Central memory CD8-positive, alpha-beta T cell (primary cell): ENCODE data around the gene PRRT1B.

Source experiments
- ATAC-seq: fragments of 150-1000 bp; cut with Tn5 transposase; replicated peaks from 2 replicates; pipeline ENCODE4 v1.10.0; 2022; ENCODE audit warnings: mild to moderate bottlenecking, moderate FRiP score, moderate number of reproducible peaks; ENCODE audit not compliant: poor library complexity, severe bottlenecking; ENCODE audit errors: extremely low read depth
- DNase-seq, 2 donors: peaks; one replicate each; pipeline ENCODE4 v3.0.0; 2021; ENCODE audit warnings: low spot score in 2 of 2
- H3K27ac Mint-ChIP-seq: one replicate; pipeline ENCODE4 v1.8.0; 2022; ENCODE audit warnings: low read depth, mild to moderate bottlenecking, moderate library complexity, mixed read lengths
- H3K27me3 Mint-ChIP-seq: one replicate; pipeline ENCODE4 v1.8.0; 2022; ENCODE audit warnings: mixed read lengths
- H3K36me3 Mint-ChIP-seq: one replicate; pipeline ENCODE4 v1.8.0; 2022; ENCODE audit warnings: mild to moderate bottlenecking, moderate library complexity, mixed read lengths; ENCODE audit not compliant: insufficient read depth
- H3K4me1 Mint-ChIP-seq: one replicate; pipeline ENCODE4 v1.8.0; 2022; ENCODE audit warnings: mixed read lengths
- H3K4me3 Mint-ChIP-seq: one replicate; pipeline ENCODE4 v1.8.0; 2022; ENCODE audit warnings: mild to moderate bottlenecking, moderate library complexity, mixed read lengths
- H3K9me3 Mint-ChIP-seq: one replicate; pipeline ENCODE4 v1.8.0; 2022; ENCODE audit warnings: mixed read lengths

PRRT1B gene

GRCh38 chr9:131603199-131603598 is 57.9 kb downstream of the PRRT1B start:
- Mint-ChIP-seq H3K36me3 (peaks cover 54% of the 10 kb centered on the region), H3K27me3 (no peaks in the 10 kb centered on the region), H3K9me3 (no peaks in the 10 kb centered on the region), H3K27ac (peak overlapping the region; percentile 8), H3K4me3 (no peak overlapping the region), H3K4me1 (peaks cover 28% of the 10 kb centered on the region)
- no peak for DNase-seq
- ATAC-seq: no peak

DNA sequence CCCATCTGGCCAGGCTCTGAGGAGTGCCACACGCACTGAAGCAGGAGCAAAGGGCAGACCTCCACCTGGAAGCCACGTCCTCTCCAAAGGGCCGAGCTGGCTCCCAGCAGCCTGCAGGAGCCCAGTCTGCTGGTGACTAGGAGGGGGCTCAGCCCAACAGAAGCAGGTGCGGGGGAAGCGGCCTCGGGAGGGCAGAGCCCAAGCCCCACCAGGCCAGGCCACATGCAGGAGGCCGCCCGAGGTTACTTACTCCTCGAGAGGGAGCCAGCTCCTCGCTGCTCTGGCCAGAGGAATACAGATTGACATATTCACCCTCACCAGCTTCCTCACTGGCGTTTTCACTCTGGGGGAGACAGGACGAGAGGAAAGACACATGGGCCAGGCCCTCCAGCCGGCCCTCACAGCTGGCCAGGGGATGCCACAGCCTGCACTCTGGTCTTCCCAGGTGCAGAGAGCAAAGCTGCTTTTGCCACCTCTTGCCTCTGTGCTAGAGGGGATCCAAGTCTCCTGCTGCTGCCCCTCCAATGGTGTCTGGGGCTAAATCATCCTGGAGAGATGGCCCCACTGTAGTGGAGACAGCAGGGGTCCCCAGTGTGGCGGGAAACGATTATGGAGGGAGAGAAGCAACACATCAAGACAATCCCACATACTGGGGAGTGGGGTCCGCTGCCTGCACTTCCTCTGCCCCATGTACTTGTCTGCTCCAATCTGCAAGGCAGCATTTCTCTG is 58.6 kb downstream of the PRRT1B start:
- Mint-ChIP-seq H3K27me3 (no peaks in the 10 kb centered on the region), H3K4me1 (peaks cover 28% of the 10 kb centered on the region), H3K27ac (no peak overlapping the region), H3K9me3 (no peaks in the 10 kb centered on the region), H3K4me3 (no peak overlapping the region), H3K36me3 (peaks cover 49% of the 10 kb centered on the region)
- DNase-seq (no peak), ATAC-seq (no peak)

DNA sequence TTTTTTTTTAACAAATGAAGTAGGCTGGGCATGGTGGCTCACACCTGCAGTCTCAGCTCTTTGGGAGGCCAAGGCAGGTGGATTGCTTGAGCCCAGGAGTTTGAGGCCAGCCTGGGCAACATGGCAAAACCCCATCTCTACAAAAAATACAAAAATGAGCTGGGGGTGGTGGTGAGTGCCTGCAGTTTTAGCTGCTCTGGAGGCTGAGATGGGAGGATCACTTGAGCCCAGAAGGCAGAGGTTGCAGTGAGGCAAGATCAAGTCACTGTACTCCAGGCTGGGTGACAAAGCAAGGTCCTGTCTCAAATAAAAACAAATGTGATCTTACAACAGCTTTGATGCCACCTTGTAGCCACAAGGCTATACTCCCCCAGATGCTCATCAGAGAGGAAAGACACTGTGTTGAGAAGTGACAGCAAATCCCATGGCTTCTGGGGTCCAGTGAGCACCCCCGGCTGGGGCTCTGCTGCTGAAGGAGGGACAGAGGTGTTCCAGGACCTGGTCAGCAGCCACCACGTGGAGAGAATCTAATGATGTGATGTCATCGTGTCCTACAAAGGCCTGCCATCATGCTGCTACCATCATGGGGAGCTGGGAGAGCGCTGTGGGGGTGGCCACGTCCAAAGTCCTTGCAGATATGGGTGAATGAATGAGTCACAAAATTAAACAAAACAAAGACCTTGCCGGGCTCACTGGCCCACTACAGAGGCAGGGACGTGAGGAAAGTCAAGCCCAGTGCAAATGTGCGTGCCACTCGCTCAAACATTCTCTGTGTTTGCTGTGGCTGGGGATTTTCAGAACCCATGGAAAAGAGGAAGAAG is 60.7 kb downstream of the PRRT1B start:
- no peak for DNase-seq
- ATAC-seq: no peak
- H3K4me1 Mint-ChIP-seq: peaks cover 28% of the 10 kb centered on the region
- no peaks in the 10 kb centered on the region for H3K27me3 Mint-ChIP-seq
- H3K36me3 Mint-ChIP-seq: peaks cover 45% of the 10 kb centered on the region
- H3K27ac Mint-ChIP-seq: peak overlapping the region; percentile 64
- no peaks in the 10 kb centered on the region for H3K9me3 Mint-ChIP-seq
- no peak overlapping the region for H3K4me3 Mint-ChIP-seq

- Mint-ChIP-seq H3K4me3 (no peak overlapping the region), H3K36me3 (peaks cover 38% of the 10 kb centered on the region), H3K27ac (no peak overlapping the region)
These were observed 61.7 kb downstream of the PRRT1B start for GRCh38 chr9:131606896-131607567.

DNA sequence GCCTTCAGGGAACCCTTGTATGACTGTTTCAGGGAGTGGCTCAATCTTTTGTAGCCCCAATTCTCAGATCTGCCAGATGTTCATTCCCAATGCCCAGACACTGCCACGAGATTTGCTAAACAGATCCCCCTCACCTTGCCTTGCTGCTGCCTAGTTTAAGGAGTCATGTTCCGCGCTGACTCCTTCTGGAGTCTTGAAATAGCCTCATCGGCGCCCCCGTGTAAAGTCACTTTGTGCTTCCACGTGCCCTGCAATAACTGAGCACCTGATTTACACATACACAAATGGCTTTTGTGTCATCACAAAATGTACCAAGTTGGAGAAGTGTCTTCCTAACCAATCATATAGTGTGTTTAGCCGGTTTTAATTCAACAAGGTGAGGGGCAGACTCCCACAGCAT is 62.3 kb downstream of the PRRT1B start:
- no peak for DNase-seq
- H3K36me3 Mint-ChIP-seq: peaks cover 38% of the 10 kb centered on the region
- H3K27me3 Mint-ChIP-seq: no peaks in the 10 kb centered on the region
- no peaks in the 10 kb centered on the region for H3K9me3 Mint-ChIP-seq
- peaks cover 19% of the 10 kb centered on the region for H3K4me1 Mint-ChIP-seq
- ATAC-seq: no peak
- H3K4me3 Mint-ChIP-seq: no peak overlapping the region
- no peak overlapping the region for H3K27ac Mint-ChIP-seq

More at GRCh38 chr9:131606896-131607567, 61.7 kb downstream of the PRRT1B start:
- H3K4me1 Mint-ChIP-seq: peaks cover 22% of the 10 kb centered on the region
- H3K27me3 Mint-ChIP-seq: no peaks in the 10 kb centered on the region
- no peak for DNase-seq
- ATAC-seq: no peak
- H3K9me3 Mint-ChIP-seq: no peaks in the 10 kb centered on the region

GRCh38 chr9:131608493-131609037 is 63.2 kb downstream of the PRRT1B start:
- H3K4me1 Mint-ChIP-seq: peaks cover 19% of the 10 kb centered on the region

More at GRCh38 chr9:131608493-131609037, 63.2 kb downstream of the PRRT1B start:
- H3K9me3 Mint-ChIP-seq: no peaks in the 10 kb centered on the region
- H3K36me3 Mint-ChIP-seq: peaks cover 39% of the 10 kb centered on the region
- peak overlapping the region; percentile 32 for H3K27ac Mint-ChIP-seq
- ATAC-seq (no peak), DNase-seq (no peak)
- no peak overlapping the region for H3K4me3 Mint-ChIP-seq
- H3K27me3 Mint-ChIP-seq: no peaks in the 10 kb centered on the region
